HCT116 (cell line): Measurements from ENCODE around the gene G6PD. TPM values are rescaled to one million over a fixed set of nuclear protein-coding genes. Genes with fewer than 3 reads are reported as not detected.
"Not testable (repeated sequence)": the region's sequence is repeated elsewhere in the genome, so short reads cannot be mapped to it uniquely, and the experiment has no call there.

Source experiments
- ATAC-seq: fragments of 200-7000 bp; cut with Tn5 transposase; 2 replicates; pipeline ENCODE4 v1.9.1; 2020; ENCODE audit warnings: mild to moderate bottlenecking, moderate library complexity
- BruUV-seq: library from RNA; stranded (reverse); fragments of 400-500 nt; replicated peaks from 2 replicates; lab custom pipeline; 2021; lab: Mats Ljungman, UMichigan
- CTCF ChIA-PET: fragments of 300-600 bp; sonication (Branson Sonifier 250); formaldehyde crosslinking; loops from one replicate; lab custom pipeline; 2021; ENCODE audit warnings: antibody characterized with exemption; lab: Charles Lee
- POLR2A ChIA-PET: fragments of 300-600, 350-600 bp; sonication (Branson Sonifier 250); formaldehyde crosslinking; loops from one replicate; lab custom pipeline; 2021; ENCODE audit warnings: antibody characterized with exemption; lab: Charles Lee
- RAD21 ChIA-PET, 2 experiments: fragments of 300-600 bp; sonication (Branson Sonifier 250); formaldehyde crosslinking; loops; one replicate each; lab custom pipeline; 2023; ENCODE audit warnings: low total read pairs in 2 of 2; ENCODE audit not compliant: uncharacterized antibody in 2 of 2, unreplicated experiment in 2 of 2, low non-redundant PET in 1 of 2; lab: Charles Lee
- DNase-seq: peaks from one replicate; pipeline ENCODE4 v3.0.0-alpha.2; 2010; ENCODE audit warnings: low read depth, low spot score
- H2AFZ ChIP-seq: fragments of 200-600 bp; shearing (Covaris generic), sonication (generic); 2 replicates; pipeline ENCODE4 v1.6.1; 2017; ENCODE audit warnings: low read depth, mixed run types, mixed read lengths, antibody characterized with exemption, low read length; ENCODE audit not compliant: poor library complexity, severe bottlenecking
- H3K27ac ChIP-seq: 2 replicates; pipeline ENCODE4 v1.5.1; 2012; ENCODE audit warnings: low read depth, low read length
- H3K27me3 ChIP-seq: fragments of 200-600 bp; sonication (generic); 2 replicates; pipeline ENCODE4 v1.6.1; 2016; ENCODE audit warnings: mixed run types, low read length, mixed read lengths; ENCODE audit not compliant: insufficient read depth
- H3K36me3 ChIP-seq, 2 experiments: fragments of 200-500 bp in 1 of 2; fragments of 200-600 bp in 1 of 2; sonication (Bioruptor generic) in 1 of 2; sonication (generic) in 1 of 2; 2 replicates each; pipeline versions ENCODE4 v1.5.1 to v1.6.1; 2014 to 2016; ENCODE audit warnings: low read length in 2 of 2, inconsistent platforms in 1 of 2, mixed read lengths in 1 of 2, mixed run types in 1 of 2; ENCODE audit not compliant: insufficient read depth in 2 of 2, control insufficient read depth in 1 of 2
- H3K4me1 ChIP-seq, 2 experiments: fragments of 200-600 bp in 1 of 2; sonication (generic) in 1 of 2; 2 replicates each; pipeline versions ENCODE4 v1.5.1 to v1.6.1; 2012 to 2017; ENCODE audit warnings: low read length in 2 of 2, inconsistent platforms in 1 of 2, mild to moderate bottlenecking in 1 of 2, mixed read lengths in 1 of 2, mixed run types in 1 of 2, moderate library complexity in 1 of 2; ENCODE audit not compliant: insufficient read depth in 2 of 2, control insufficient read depth in 1 of 2
- H3K4me2 ChIP-seq: fragments of 200-600 bp; sonication (generic); 2 replicates; pipeline ENCODE4 v1.6.1; 2017; ENCODE audit warnings: mixed run types, low read length, mixed read lengths
- H3K4me3 ChIP-seq, 2 experiments: fragments of 200-600 bp in 1 of 2; sonication (generic) in 1 of 2; replicated peaks in 1 of 2; 2 replicates each; pipeline ENCODE4 v1.5.1; 2011 to 2016; ENCODE audit warnings: low read length in 2 of 2, control low read depth in 1 of 2, low read depth in 1 of 2, mild to moderate bottlenecking in 1 of 2, mixed read lengths in 1 of 2, mixed run types in 1 of 2
- H3K79me2 ChIP-seq: fragments of 200-600 bp; sonication (generic); 2 replicates; pipeline ENCODE4 v1.6.1; 2017; ENCODE audit warnings: mild to moderate bottlenecking, mixed run types, low read length, moderate library complexity, mixed read lengths; ENCODE audit not compliant: insufficient read depth
- H3K9ac ChIP-seq: fragments of 200-600 bp; sonication (generic); 2 replicates; pipeline ENCODE4 v1.6.1; 2016; ENCODE audit warnings: low read length, mixed read lengths
- H3K9me2 ChIP-seq: fragments of 200-600 bp; sonication (generic), shearing (Covaris generic); 2 replicates; pipeline ENCODE4 v1.6.1; 2017; ENCODE audit warnings: mixed run types, mild to moderate bottlenecking, moderate library complexity; ENCODE audit not compliant: insufficient read depth
- H3K9me3 ChIP-seq, 2 experiments: fragments of 200-500 bp in 1 of 2; fragments of 200-600 bp in 1 of 2; sonication (Bioruptor generic) in 1 of 2; sonication (generic) in 1 of 2; 2 replicates each; pipeline ENCODE4 v1.6.1; 2014 to 2017; ENCODE audit warnings: low read length in 2 of 2, mixed read lengths in 2 of 2, inconsistent platforms in 1 of 2, low read depth in 1 of 2, mild to moderate bottlenecking in 1 of 2, mixed run types in 1 of 2, moderate library complexity in 1 of 2; ENCODE audit not compliant: control insufficient read depth in 1 of 2, insufficient read depth in 1 of 2
- H4K20me1 ChIP-seq: fragments of 200-600 bp; sonication (generic), shearing (Covaris generic); 2 replicates; pipeline ENCODE4 v1.6.1; 2017; ENCODE audit warnings: mixed run types, mild to moderate bottlenecking, moderate library complexity; ENCODE audit not compliant: insufficient read depth
- intact Hi-C: fragments of 100-400 bp; cut with micrococcal nuclease; formaldehyde crosslinking; loops from 2 replicates; pipeline ENCODE4 v1.10.0; 2022
- total RNA-seq: library from RNA; stranded (reverse); gene quantifications from one replicate; pipeline ENCODE4 v1.2.1, GENCODE V29; 2021; ENCODE audit not compliant: unreplicated experiment

Gene G6PD
- total RNA-seq, 1 experiment from 2014 or later = 109 TPM

DNA sequence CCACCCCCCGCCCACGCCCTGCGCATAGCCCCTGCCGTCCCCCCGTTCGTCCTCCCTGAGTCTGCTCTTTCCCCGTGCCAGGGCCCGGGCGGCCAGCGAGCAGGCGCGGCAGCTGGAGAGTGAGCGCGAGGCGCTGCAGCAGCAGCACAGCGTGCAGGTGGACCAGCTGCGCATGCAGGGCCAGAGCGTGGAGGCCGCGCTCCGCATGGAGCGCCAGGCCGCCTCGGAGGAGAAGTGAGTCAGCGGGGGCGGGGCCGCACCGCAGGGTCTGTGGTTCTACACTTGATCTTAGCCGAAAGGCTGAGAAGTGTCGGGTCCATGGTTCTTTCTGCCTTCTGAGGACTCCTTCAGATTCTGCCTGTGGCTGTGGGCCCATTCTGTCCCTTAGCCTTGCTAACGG, 13.7 kb upstream of the G6PD start:
- H3K79me2 ChIP-seq, RAD21 ChIA-PET, DNase-seq, H3K9ac ChIP-seq, H3K4me2 ChIP-seq, H3K27me3 ChIP-seq, CTCF ChIA-PET, H3K4me1 ChIP-seq, H3K36me3 ChIP-seq, BruUV-seq, ATAC-seq, POLR2A ChIA-PET, H4K20me1 ChIP-seq, intact Hi-C loops, H3K9me2 ChIP-seq, H3K4me3 ChIP-seq, H3K27ac ChIP-seq, H2AFZ ChIP-seq, H3K9me3 ChIP-seq: not testable (repeated sequence)

- H3K27ac ChIP-seq, H3K36me3 ChIP-seq, H3K9ac ChIP-seq, ATAC-seq, H3K4me2 ChIP-seq, H3K9me3 ChIP-seq, H3K4me1 ChIP-seq, CTCF ChIA-PET, DNase-seq, intact Hi-C loops, POLR2A ChIA-PET, H2AFZ ChIP-seq, H3K9me2 ChIP-seq, H3K4me3 ChIP-seq, RAD21 ChIA-PET, H3K79me2 ChIP-seq, H4K20me1 ChIP-seq, H3K27me3 ChIP-seq, BruUV-seq: not testable (repeated sequence)
Observed at GRCh38 chrX:154558896-154559295, 12.2 kb upstream of the G6PD start.

DNA sequence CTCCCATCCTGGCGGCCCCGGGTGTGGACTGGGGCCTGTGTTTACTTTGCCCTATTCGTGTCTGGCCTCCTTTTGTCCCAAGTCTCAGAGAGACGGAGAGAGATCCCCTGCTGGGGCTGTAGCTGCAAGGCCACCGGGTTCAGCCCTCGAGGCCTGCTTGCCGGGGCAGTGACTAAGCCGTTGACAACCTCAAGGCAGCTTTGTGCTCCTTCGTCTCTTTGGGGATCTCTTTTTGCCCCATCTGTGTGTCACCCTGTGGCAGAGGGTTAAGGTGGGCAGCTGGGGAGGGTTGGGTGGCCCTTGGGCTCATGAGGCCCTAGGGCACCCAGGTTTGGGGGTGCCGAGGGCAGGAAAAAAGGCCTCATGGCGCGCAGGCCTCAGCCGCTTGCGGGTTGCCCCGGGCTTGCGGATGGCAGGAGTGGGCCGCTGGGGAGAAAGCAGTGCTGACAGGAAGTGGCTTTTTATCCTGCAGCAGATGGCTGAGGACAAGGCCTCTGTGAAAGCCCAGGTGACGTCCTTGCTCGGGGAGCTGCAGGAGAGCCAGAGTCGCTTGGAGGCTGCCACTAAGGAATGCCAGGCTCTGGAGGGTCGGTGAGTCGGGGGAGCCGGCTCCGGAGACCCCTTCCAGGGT, 11.5 kb upstream of the G6PD start:
- H3K4me1 ChIP-seq, H3K27ac ChIP-seq, intact Hi-C loops, H3K9ac ChIP-seq, H3K79me2 ChIP-seq, BruUV-seq, DNase-seq, H3K9me3 ChIP-seq, H3K36me3 ChIP-seq, H3K9me2 ChIP-seq, H3K27me3 ChIP-seq, RAD21 ChIA-PET, H4K20me1 ChIP-seq, H2AFZ ChIP-seq, H3K4me3 ChIP-seq, ATAC-seq, CTCF ChIA-PET, H3K4me2 ChIP-seq, POLR2A ChIA-PET: not testable (repeated sequence)

DNA sequence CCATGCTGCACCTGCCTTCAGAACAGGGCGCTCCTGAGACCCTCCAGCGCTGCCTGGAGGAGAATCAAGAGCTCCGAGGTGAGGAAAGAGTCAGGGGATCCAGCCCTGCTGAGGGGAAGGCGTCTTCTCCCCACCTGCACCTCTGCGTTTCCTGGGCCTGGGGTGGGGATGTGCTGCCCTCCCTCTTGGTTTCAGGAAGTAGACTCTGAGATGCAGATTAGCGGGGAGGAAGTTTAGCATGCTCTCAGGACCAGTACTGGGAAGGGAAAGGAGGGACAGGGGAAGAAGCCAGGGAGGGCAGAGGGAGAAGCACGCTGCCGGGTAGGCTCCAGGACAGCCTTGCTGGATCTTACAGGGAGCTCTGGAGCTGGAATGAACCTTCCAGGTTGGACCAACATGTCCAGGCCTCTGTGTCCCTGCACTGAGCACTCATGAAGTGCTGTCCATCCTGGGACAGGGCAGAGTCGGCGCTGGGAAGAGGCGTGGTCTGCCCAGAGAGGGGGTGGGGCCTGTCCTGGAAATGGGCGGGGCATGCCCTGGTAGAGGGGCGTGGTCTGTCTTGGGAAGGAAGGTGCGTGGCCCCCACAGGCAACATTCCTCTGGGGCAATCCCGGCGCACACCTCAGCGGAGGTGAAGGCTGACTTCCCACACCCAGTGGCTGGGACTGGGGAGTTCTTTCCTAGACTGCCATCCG, 5.6 kb upstream of the G6PD start:
- DNase-seq, H3K4me1 ChIP-seq, H3K4me2 ChIP-seq, H3K9me3 ChIP-seq, CTCF ChIA-PET, H3K9ac ChIP-seq, POLR2A ChIA-PET, BruUV-seq, H3K27me3 ChIP-seq, RAD21 ChIA-PET, H2AFZ ChIP-seq, H3K4me3 ChIP-seq, intact Hi-C loops, H4K20me1 ChIP-seq, H3K27ac ChIP-seq, H3K9me2 ChIP-seq, H3K36me3 ChIP-seq: not testable (repeated sequence)
- peaks cover 45% of the 10 kb centered on the region for H3K79me2 ChIP-seq
- peak; percentile 66 for ATAC-seq
